ENCODE measurements around the gene SLAMF8.

- TF ChIP-seq CTCF (IDR thresholded peaks at IDR 0.05): no peak
- TF ChIP-seq POLR2A (IDR thresholded peaks at IDR 0.05): no peak
Measured at GRCh38 chr1:159830722-159831121, 4.0 kb downstream of the SLAMF8 start.
